ENCODE measurements around the gene PAFAH1B1. TPM values are rescaled to one million over a fixed set of nuclear protein-coding genes. Genes with fewer than 3 reads are reported as not detected.

The PAFAH1B1 gene
- polyA plus RNA-seq, 1 donor (not counting 4 experiments of a cell fraction or from before 2014, with no cell fraction given) = 119 TPM

GRCh38 chr17:2688351-2689342 lies 95.2 kb downstream of the PAFAH1B1 start:
- FAIRE-seq (no peak), DNase-seq (ENCODE audit: low read depth, low spot score) (no peak)
- Histone ChIP-seq H3K4me2 (ENCODE audit: control insufficient read depth, extremely low read depth, insufficient read depth, low read depth, low read length) (no peak overlapping the region), H2AFZ (ENCODE audit: control insufficient read depth, low read length) (no peak overlapping the region), H3K9ac (ENCODE audit: control insufficient read depth, extremely low read depth, insufficient read depth, low read length) (no peak overlapping the region), H3K79me2 (ENCODE audit: control insufficient read depth, insufficient read depth, low read length) (no peaks in the 10 kb centered on the region), H3K36me3 (ENCODE audit: control insufficient read depth in 2 of 2, extremely low read depth in 1 of 2, insufficient read depth in 2 of 2, low read length in 2 of 2) (peaks cover 11 to 15% of the 10 kb centered on the region in 2 experiments), H3K4me1 (ENCODE audit: control insufficient read depth, extremely low read depth, insufficient read depth, low read length) (no peaks in the 10 kb centered on the region), H3K9me3 (ENCODE audit: control insufficient read depth, low read depth, low read length) (no peaks in the 10 kb centered on the region), H4K20me1 (ENCODE audit: control insufficient read depth, extremely low read depth, insufficient read depth, low read length) (peaks cover 5% of the 10 kb centered on the region), H3K4me3 (ENCODE audit: control insufficient read depth in 2 of 3, extremely low read depth in 1 of 3, insufficient read depth in 2 of 3, low read depth in 1 of 3, low read length in 3 of 3) (no peak overlapping the region), H3K27ac (ENCODE audit: control insufficient read depth, insufficient read depth, low read length) (no peak overlapping the region), H3K9me1 (ENCODE audit: control insufficient read depth, extremely low read depth, insufficient read depth, low read length) (no peaks in the 10 kb centered on the region), H3K27me3 (ENCODE audit: control insufficient read depth, extremely low read depth, insufficient read depth, low read length) (no peaks in the 10 kb centered on the region)
- TF ChIP-seq EZH2 (IDR thresholded peaks at IDR 0.05; ENCODE audit: low read length) (no peak), CTCF (optimal IDR thresholded peaks at IDR 0.05 in 1 of 3, IDR thresholded peaks at IDR 0.05 in 1 of 3, conservative IDR thresholded peaks at IDR 0.05 in 1 of 3; ENCODE audit: extremely low read depth in 1 of 3, insufficient read depth in 2 of 3, low read length in 3 of 3) (no peak)
- dilution Hi-C loops (cut with MboI; ENCODE audit: extremely low pct_ligation_motif_present, low sequenced_read_pairs) = no loop called here

- peaks cover 14 to 18% of the 10 kb centered on the region in 2 experiments for H3K36me3 ChIP-seq (ENCODE audit: control insufficient read depth in 2 of 2, extremely low read depth in 1 of 2, insufficient read depth in 2 of 2, low read length in 2 of 2)
- no peaks in the 10 kb centered on the region for H3K79me2 ChIP-seq (ENCODE audit: control insufficient read depth, insufficient read depth, low read length)
- DNase-seq (ENCODE audit: low read depth, low spot score) (no peak), FAIRE-seq (no peak)
- no peak overlapping the region for H3K4me3 ChIP-seq (ENCODE audit: control insufficient read depth in 2 of 3, extremely low read depth in 1 of 3, insufficient read depth in 2 of 3, low read depth in 1 of 3, low read length in 3 of 3)
- dilution Hi-C loops (cut with MboI; ENCODE audit: extremely low pct_ligation_motif_present, low sequenced_read_pairs) = no loop called here
- no peak overlapping the region for H3K4me2 ChIP-seq (ENCODE audit: control insufficient read depth, extremely low read depth, insufficient read depth, low read depth, low read length)
- no peak overlapping the region for H3K9ac ChIP-seq (ENCODE audit: control insufficient read depth, extremely low read depth, insufficient read depth, low read length)
- H3K4me1 ChIP-seq (ENCODE audit: control insufficient read depth, extremely low read depth, insufficient read depth, low read length) = no peaks in the 10 kb centered on the region
- H3K27ac ChIP-seq (ENCODE audit: control insufficient read depth, insufficient read depth, low read length) = no peak overlapping the region
- no peaks in the 10 kb centered on the region for H3K27me3 ChIP-seq (ENCODE audit: control insufficient read depth, extremely low read depth, insufficient read depth, low read length)
- H3K9me1 ChIP-seq (ENCODE audit: control insufficient read depth, extremely low read depth, insufficient read depth, low read length) = no peaks in the 10 kb centered on the region
- TF ChIP-seq EZH2 (IDR thresholded peaks at IDR 0.05; ENCODE audit: low read length) (no peak), CTCF (optimal IDR thresholded peaks at IDR 0.05 in 1 of 3, IDR thresholded peaks at IDR 0.05 in 1 of 3, conservative IDR thresholded peaks at IDR 0.05 in 1 of 3; ENCODE audit: extremely low read depth in 1 of 3, insufficient read depth in 2 of 3, low read length in 3 of 3) (no peak)
- no peaks in the 10 kb centered on the region for H3K9me3 ChIP-seq (ENCODE audit: control insufficient read depth, low read depth, low read length)
- H2AFZ ChIP-seq (ENCODE audit: control insufficient read depth, low read length) = no peak overlapping the region
- peaks cover 5% of the 10 kb centered on the region for H4K20me1 ChIP-seq (ENCODE audit: control insufficient read depth, extremely low read depth, insufficient read depth, low read length)
Observed at GRCh38 chr17:2689411-2690164, 96.1 kb downstream of the PAFAH1B1 start.
